WTC11 (cell line): ENCODE measurements around the gene TBL1XR1. TPM values are rescaled to one million over a fixed set of nuclear protein-coding genes. Genes with fewer than 3 reads are reported as not detected.

Experiments used
- ATAC-seq: fragments of 200-7000 bp; cut with Tn5 transposase; 2 replicates; pipeline ENCODE4 v1.10.0; 2021; ENCODE audit warnings: mild to moderate bottlenecking, moderate library complexity
- CTCF ChIA-PET: fragments of 300-600 bp; sonication (Branson Sonifier 250); formaldehyde crosslinking; loops from one replicate; lab custom pipeline; 2021; ENCODE audit warnings: antibody characterized with exemption; lab: Charles Lee
- POLR2A ChIA-PET: fragments of 350-600 bp; sonication (Branson Sonifier 250); formaldehyde crosslinking; loops from one replicate; lab custom pipeline; 2021; ENCODE audit warnings: antibody characterized with exemption; lab: Charles Lee
- DNase-seq: peaks from one replicate; pipeline ENCODE4 v3.0.0; 2021; ENCODE audit warnings: low spot score
- H3K27ac Mint-ChIP-seq: 2 replicates; pipeline ENCODE4 v1.8.0; 2021; ENCODE audit warnings: mixed read lengths
- H3K27me3 Mint-ChIP-seq: 2 replicates; pipeline ENCODE4 v1.8.0; 2021; ENCODE audit warnings: low read depth, mild to moderate bottlenecking, moderate library complexity, mixed read lengths
- H3K36me3 Mint-ChIP-seq: 2 replicates; pipeline ENCODE4 v1.8.0; 2021; ENCODE audit warnings: mixed read lengths
- H3K4me1 Mint-ChIP-seq: 2 replicates; pipeline ENCODE4 v1.8.0; 2022; ENCODE audit warnings: mixed read lengths
- H3K4me3 Mint-ChIP-seq: 2 replicates; pipeline ENCODE4 v1.8.0; 2021; ENCODE audit warnings: mild to moderate bottlenecking, moderate library complexity, mixed read lengths
- H3K9me3 Mint-ChIP-seq: 2 replicates; pipeline ENCODE4 v1.8.0; 2021; ENCODE audit warnings: mixed read lengths
- ATF2 ChIP-seq: sonication (generic); formaldehyde crosslinking; IDR thresholded peaks from 2 replicates; pipeline ENCODE4 v1.8.1; 2022; ENCODE audit warnings: low read depth, missing genetic modification reagents, borderline replicate concordance
- CREM ChIP-seq: sonication (generic); formaldehyde crosslinking; IDR thresholded peaks from 2 replicates; pipeline ENCODE4 v1.8.1; 2022; ENCODE audit warnings: mild to moderate bottlenecking, missing genetic modification reagents, moderate library complexity
- EMX1 ChIP-seq: fragments of 250-450 bp; sonication (Bioruptor Pico); IDR thresholded peaks from 2 replicates; pipeline ENCODE4 v1.8.0; 2021; ENCODE audit warnings: mild to moderate bottlenecking
- ESRRA ChIP-seq: sonication (generic); formaldehyde crosslinking; IDR thresholded peaks from 2 replicates; pipeline ENCODE4 v1.8.1; 2022; ENCODE audit warnings: mild to moderate bottlenecking, missing genetic modification reagents, borderline replicate concordance
- FOXK1 ChIP-seq: sonication (generic); formaldehyde crosslinking; IDR thresholded peaks from 2 replicates; pipeline ENCODE4 v1.8.0; 2022; ENCODE audit warnings: mild to moderate bottlenecking, moderate library complexity, missing genetic modification reagents
- HMGXB4 ChIP-seq: sonication (generic); formaldehyde crosslinking; IDR thresholded peaks from 2 replicates; pipeline ENCODE4 v1.8.1; 2023; ENCODE audit warnings: mild to moderate bottlenecking, moderate library complexity, missing genetic modification reagents
- IRF2 ChIP-seq: sonication (generic); formaldehyde crosslinking; IDR thresholded peaks from 2 replicates; pipeline ENCODE4 v1.8.0; 2022; ENCODE audit warnings: low read depth, missing genetic modification reagents, borderline replicate concordance
- JAZF1 ChIP-seq: fragments of 250-450 bp; sonication (Bioruptor Pico); IDR thresholded peaks from 2 replicates; pipeline ENCODE4 v1.9.0; 2021; ENCODE audit warnings: moderate library complexity, mild to moderate bottlenecking, inconsistent platforms
- KAT7 ChIP-seq: sonication (generic); formaldehyde crosslinking; IDR thresholded peaks from 2 replicates; pipeline ENCODE4 v1.8.1; 2023; ENCODE audit warnings: missing genetic modification reagents, mild to moderate bottlenecking, borderline replicate concordance
- NR1H2 ChIP-seq: sonication (generic); formaldehyde crosslinking; IDR thresholded peaks from 2 replicates; pipeline ENCODE4 v1.9.0; 2021; ENCODE audit warnings: mild to moderate bottlenecking, moderate library complexity, missing genetic modification reagents
- TP53 ChIP-seq: sonication (generic); formaldehyde crosslinking; IDR thresholded peaks from 2 replicates; pipeline ENCODE4 v1.8.1; 2023; ENCODE audit warnings: mild to moderate bottlenecking, missing genetic modification reagents
- ZMAT4 ChIP-seq: fragments of 250-450 bp; sonication (Bioruptor Pico); IDR thresholded peaks from 2 replicates; pipeline ENCODE4 v1.9.0; 2021; ENCODE audit warnings: mild to moderate bottlenecking
- ZNF532 ChIP-seq: fragments of 250-450 bp; sonication (Bioruptor Pico); IDR thresholded peaks from 2 replicates; pipeline ENCODE4 v1.9.0; 2021; ENCODE audit warnings: mild to moderate bottlenecking, borderline replicate concordance
- total RNA-seq: library from RNA; stranded (reverse); gene quantifications from 3 replicates; pipeline ENCODE4 v1.2.3, GENCODE V29; 2021
- TF ChIP-seq, protein P1 (sequence below): sonication (generic); formaldehyde crosslinking; conservative IDR thresholded peaks from 2 replicates; pipeline ENCODE4 v1.8.1; 2023; ENCODE audit warnings: mild to moderate bottlenecking, low read depth, missing genetic modification reagents, moderate library complexity
- TF ChIP-seq, protein P2 (sequence below): sonication (generic); formaldehyde crosslinking; IDR thresholded peaks from 2 replicates; pipeline ENCODE4 v1.8.1; 2023; ENCODE audit warnings: mild to moderate bottlenecking, missing genetic modification reagents, moderate library complexity
- TF ChIP-seq, protein P3 (sequence below): sonication (generic); formaldehyde crosslinking; IDR thresholded peaks from 2 replicates; pipeline ENCODE4 v1.8.0; 2022; ENCODE audit warnings: mild to moderate bottlenecking, missing genetic modification reagents
- TF ChIP-seq, protein P4 (sequence below): fragments of 250-450 bp; sonication (Bioruptor Pico); IDR thresholded peaks from 2 replicates; pipeline ENCODE4 v1.9.0; 2021; ENCODE audit warnings: moderate library complexity, mild to moderate bottlenecking, inconsistent platforms, borderline replicate concordance

The TBL1XR1 gene
- total RNA-seq, 1 experiment from 2014 or later = 148 TPM

DNA sequence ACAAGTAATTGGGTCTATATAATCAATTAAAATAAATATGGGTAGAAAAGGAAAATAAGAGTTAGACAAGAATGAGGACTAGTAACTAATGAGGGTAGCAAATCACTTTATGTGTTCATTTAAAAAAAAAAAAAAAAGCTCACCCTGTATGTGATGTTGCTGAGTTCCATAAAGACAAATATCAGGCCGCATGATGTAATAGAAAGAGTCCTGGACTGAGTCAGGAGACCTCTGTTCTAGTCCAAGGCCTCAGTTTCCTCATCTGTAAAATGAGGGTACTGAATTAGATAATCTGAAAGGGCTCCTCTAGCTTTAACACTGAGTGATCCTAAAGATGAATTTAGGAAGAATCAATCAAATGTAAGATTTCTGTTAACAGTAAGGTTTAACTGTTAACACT, 117.6 kb downstream of the TBL1XR1 start:
- ChIA-PET CTCF (no interaction called here), POLR2A (no interaction called here)
- Mint-ChIP-seq H3K9me3 (no peaks in the 10 kb centered on the region), H3K36me3 (peaks cover 17% of the 10 kb centered on the region), H3K4me1 (peaks cover 35% of the 10 kb centered on the region), H3K4me3 (no peak overlapping the region), H3K27ac (no peak overlapping the region), H3K27me3 (no peaks in the 10 kb centered on the region)
- ATAC-seq (no peak), DNase-seq (no peak)
- TF ChIP-seq KAT7 (CRISPR knock-in tag) = no peak
- TF ChIP-seq, protein P1, sequence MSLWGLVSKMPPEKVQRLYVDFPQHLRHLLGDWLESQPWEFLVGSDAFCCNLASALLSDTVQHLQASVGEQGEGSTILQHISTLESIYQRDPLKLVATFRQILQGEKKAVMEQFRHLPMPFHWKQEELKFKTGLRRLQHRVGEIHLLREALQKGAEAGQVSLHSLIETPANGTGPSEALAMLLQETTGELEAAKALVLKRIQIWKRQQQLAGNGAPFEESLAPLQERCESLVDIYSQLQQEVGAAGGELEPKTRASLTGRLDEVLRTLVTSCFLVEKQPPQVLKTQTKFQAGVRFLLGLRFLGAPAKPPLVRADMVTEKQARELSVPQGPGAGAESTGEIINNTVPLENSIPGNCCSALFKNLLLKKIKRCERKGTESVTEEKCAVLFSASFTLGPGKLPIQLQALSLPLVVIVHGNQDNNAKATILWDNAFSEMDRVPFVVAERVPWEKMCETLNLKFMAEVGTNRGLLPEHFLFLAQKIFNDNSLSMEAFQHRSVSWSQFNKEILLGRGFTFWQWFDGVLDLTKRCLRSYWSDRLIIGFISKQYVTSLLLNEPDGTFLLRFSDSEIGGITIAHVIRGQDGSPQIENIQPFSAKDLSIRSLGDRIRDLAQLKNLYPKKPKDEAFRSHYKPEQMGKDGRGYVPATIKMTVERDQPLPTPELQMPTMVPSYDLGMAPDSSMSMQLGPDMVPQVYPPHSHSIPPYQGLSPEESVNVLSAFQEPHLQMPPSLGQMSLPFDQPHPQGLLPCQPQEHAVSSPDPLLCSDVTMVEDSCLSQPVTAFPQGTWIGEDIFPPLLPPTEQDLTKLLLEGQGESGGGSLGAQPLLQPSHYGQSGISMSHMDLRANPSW = no peak
- TF ChIP-seq NR1H2 = no peak
- TF ChIP-seq, protein P2, sequence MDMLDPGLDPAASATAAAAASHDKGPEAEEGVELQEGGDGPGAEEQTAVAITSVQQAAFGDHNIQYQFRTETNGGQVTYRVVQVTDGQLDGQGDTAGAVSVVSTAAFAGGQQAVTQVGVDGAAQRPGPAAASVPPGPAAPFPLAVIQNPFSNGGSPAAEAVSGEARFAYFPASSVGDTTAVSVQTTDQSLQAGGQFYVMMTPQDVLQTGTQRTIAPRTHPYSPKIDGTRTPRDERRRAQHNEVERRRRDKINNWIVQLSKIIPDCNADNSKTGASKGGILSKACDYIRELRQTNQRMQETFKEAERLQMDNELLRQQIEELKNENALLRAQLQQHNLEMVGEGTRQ (CRISPR knock-in tag) = no peak
- TF ChIP-seq ATF2 (CRISPR knock-in tag) = no peak
- TF ChIP-seq FOXK1 (CRISPR knock-in tag) = no peak
- no peak for TF ChIP-seq EMX1 (CRISPR knock-in tag)
- TF ChIP-seq, protein P3, sequence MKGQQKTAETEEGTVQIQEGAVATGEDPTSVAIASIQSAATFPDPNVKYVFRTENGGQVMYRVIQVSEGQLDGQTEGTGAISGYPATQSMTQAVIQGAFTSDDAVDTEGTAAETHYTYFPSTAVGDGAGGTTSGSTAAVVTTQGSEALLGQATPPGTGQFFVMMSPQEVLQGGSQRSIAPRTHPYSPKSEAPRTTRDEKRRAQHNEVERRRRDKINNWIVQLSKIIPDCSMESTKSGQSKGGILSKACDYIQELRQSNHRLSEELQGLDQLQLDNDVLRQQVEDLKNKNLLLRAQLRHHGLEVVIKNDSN (CRISPR knock-in tag) = no peak
- no peak for TF ChIP-seq CREM (CRISPR knock-in tag)
- TF ChIP-seq, protein P4, sequence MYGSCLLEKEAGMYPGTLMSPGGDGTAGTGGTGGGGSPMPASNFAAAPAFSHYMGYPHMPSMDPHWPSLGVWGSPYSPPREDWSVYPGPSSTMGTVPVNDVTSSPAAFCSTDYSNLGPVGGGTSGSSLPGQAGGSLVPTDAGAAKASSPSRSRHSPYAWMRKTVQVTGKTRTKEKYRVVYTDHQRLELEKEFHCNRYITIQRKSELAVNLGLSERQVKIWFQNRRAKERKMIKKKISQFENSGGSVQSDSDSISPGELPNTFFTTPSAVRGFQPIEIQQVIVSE (CRISPR knock-in tag) = no peak
- no peak for TF ChIP-seq JAZF1
- no peak for TF ChIP-seq HMGXB4
- no peak for TF ChIP-seq IRF2 (CRISPR knock-in tag)
- TF ChIP-seq ESRRA (CRISPR knock-in tag) = no peak
- no peak for TF ChIP-seq ZNF532 (CRISPR knock-in tag)
- TF ChIP-seq ZMAT4 (CRISPR knock-in tag) = no peak
- no peak for TF ChIP-seq TP53 (CRISPR knock-in tag)
